HCEC 1CT (cell line): ENCODE measurements around the gene TRMT112.

Experiments
- DNase-seq: peaks from one replicate; pipeline ENCODE4 v3.0.0-alpha.2; 2017

TRMT112 gene

DNA sequence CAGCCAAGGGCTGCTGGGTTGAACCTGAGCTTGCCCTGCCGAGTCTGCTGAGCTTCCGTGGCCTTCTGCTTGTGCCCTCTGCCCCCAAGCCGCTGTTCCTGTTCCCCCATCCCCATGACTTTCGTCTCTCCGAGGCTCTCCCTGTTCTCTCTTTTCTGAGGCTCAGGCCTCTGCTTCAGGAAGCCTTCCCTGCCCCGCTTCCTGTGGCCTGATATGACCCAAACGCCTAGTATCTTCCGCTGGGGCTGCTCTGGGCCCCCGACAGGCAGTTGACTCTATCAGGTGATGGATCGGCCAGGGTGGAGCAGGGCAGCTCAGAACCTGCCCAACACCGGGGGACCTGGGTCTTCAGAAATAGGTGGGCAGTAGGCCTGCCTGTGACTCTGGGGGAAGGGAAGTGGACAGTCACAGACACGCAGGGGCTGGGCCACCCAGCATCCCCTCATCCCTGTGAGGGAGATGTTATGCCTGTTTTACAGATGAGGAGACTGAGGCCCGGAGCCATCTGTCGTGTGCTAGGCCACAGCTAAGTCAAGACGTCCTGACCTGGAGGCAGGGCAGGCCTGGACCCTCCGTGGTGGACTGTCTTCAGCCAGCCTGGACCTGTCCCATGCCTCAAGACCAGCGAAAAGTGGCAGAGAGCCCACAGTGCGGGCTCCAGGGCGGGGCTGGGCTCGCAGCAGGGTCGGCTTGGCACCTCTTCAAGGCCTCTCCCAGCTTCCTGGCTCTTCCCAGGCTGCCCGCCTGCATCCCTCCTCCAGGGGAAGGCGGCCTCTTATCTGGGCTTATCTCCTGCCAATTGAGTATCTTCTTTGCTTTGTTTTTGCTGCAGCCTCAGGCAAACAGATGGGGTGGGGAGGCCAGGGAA is 49.1 kb downstream of the TRMT112 start:
- DNase-seq: no peak

DNA sequence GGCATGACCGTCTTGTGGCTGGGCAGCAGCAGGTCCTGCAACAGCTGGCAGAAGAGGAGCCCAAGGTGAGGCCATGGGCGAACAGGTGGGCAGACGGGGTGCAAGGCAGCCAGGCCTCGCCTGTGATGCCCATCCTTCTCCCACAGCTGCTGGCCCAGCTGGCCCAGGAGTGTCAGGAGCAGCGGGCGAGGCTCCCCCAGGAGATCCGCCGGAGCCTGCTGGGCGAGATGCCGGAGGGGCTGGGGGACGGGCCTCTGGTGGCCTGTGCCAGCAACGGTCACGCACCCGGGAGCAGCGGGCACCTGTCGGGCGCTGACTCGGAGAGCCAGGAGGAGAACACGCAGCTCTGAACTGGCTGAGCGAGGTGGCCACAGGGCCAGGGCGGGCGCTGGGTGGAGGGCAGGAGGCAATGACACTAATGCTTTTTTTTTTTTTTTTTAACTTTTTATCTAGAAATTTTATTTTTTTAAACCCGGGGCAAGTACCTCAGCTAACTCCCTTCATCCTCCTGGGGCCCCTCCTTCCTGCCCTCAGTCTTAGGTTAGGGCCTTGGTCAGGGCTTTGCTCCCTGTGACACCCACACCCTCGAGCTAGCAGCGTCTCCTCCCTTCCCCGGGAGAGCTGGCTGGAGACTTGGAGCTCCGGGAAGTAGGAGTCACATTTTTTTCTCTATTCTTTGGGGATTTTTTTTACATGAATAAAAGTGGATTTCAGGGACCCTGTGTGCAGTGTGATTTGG is 50.0 kb downstream of the TRMT112 start:
- DNase-seq: no peak
